ENCODE results near the gene PYGL. TPM values are rescaled to one million over a fixed set of nuclear protein-coding genes. Genes with fewer than 3 reads are reported as not detected.

PYGL gene
- total RNA-seq, 1 donor from 2014 or later = 21.1 TPM

DNA sequence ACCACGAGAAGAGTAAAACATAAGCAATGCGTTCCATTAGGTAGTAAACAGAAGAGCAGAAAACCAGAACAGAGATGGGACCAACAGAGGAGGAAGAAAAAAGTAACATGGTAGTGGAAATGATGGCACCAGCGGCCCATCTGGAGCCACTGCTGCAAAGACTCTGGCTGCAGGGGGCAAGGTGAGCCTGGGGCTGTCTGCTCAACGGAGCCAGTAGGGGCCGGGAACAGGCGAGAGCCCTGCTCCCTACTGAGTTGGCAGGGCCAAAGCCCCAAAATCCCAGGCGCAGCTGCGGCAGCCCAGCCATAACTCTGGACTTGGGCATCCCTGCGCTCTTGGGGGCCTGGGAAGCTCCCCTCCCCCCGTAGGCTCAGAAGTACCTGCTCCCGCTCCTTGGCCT lies 28.5 kb upstream of the PYGL start:
- Mint-ChIP-seq H3K9me3 (ENCODE audit: unreplicated experiment) (no peaks in the 10 kb centered on the region), H3K27me3 (ENCODE audit: unreplicated experiment) (no peaks in the 10 kb centered on the region), H3K4me3 (ENCODE audit: unreplicated experiment) (no peak overlapping the region), H3K4me1 (ENCODE audit: unreplicated experiment) (no peaks in the 10 kb centered on the region), H3K27ac (ENCODE audit: unreplicated experiment) (no peak overlapping the region), H3K36me3 (ENCODE audit: low read depth, unreplicated experiment) (peaks cover 4% of the 10 kb centered on the region)
- no peak for DNase-seq (ENCODE audit: low spot score)
- TF ChIP-seq, protein P1, sequence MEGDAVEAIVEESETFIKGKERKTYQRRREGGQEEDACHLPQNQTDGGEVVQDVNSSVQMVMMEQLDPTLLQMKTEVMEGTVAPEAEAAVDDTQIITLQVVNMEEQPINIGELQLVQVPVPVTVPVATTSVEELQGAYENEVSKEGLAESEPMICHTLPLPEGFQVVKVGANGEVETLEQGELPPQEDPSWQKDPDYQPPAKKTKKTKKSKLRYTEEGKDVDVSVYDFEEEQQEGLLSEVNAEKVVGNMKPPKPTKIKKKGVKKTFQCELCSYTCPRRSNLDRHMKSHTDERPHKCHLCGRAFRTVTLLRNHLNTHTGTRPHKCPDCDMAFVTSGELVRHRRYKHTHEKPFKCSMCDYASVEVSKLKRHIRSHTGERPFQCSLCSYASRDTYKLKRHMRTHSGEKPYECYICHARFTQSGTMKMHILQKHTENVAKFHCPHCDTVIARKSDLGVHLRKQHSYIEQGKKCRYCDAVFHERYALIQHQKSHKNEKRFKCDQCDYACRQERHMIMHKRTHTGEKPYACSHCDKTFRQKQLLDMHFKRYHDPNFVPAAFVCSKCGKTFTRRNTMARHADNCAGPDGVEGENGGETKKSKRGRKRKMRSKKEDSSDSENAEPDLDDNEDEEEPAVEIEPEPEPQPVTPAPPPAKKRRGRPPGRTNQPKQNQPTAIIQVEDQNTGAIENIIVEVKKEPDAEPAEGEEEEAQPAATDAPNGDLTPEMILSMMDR (IDR thresholded peaks at IDR 0.05; ENCODE audit: unreplicated experiment) = no peak

DNA sequence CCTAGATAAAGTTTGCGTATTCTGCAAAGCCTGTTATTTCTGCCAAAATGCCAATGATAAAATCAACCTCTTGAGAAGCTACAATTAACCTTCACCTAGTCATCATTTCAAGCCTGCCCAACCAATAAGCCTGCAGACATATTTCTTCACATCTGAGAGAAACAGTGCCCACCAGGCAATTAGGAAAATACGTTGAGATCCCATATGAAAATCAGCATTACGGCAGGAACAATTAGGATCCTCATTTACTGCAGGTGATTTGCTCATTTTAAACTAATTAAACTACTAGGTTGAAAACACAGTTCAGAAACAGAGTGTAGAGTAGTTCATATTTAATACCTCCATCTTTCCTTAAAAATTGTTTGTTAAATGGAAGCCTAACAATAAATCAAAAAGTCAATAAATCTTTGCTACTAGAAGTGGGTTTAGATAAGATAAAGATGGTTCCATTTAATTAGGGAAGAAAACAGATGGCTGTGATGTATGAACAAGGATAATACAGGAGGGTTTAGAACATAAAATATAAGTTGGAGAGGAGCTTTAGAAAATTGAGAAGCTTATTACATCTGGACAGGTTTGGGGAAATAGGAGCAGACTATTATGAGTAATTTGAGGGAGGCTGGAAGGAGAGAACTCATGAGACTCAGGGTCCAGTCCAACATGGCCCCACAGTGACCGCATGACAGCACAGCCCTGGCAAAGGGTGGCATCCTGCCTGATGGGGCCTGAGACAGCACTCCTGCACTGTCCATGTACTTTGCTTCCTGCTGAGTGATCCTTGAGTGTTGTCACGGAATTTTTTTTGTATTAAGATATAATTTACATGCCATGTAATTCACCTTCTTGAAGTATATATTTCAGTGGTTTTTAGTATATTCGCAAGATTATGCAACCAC lies 26.9 kb upstream of the PYGL start:
- Mint-ChIP-seq H3K27ac (ENCODE audit: unreplicated experiment) (no peak overlapping the region), H3K4me1 (ENCODE audit: unreplicated experiment) (no peaks in the 10 kb centered on the region), H3K36me3 (ENCODE audit: low read depth, unreplicated experiment) (peaks cover 4% of the 10 kb centered on the region), H3K4me3 (ENCODE audit: unreplicated experiment) (no peak overlapping the region), H3K27me3 (ENCODE audit: unreplicated experiment) (no peaks in the 10 kb centered on the region), H3K9me3 (ENCODE audit: unreplicated experiment) (no peaks in the 10 kb centered on the region)
- TF ChIP-seq, protein P1 (IDR thresholded peaks at IDR 0.05; ENCODE audit: unreplicated experiment) = no peak
- DNase-seq (ENCODE audit: low spot score) = no peak

DNA sequence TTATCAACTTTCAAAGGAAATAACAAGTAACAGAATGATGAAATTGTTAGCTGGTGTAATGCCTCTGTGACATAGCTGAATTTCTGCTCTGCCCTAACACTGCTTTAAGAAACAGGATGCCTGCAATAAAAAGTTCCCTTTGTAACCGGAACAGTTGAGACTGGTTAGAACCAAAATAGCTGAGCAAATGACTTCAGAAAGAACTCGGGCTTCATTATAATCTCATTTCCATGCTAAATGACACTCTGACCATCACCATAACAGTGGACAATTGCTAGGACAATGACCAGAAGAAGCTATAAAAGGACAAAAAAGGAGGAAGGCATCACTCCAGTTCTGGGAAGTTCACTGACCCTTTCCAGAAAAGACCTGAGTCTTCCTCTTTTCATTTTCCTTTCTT lies 23.5 kb upstream of the PYGL start:
- DNase-seq (ENCODE audit: low spot score) = no peak
- Mint-ChIP-seq H3K4me1 (ENCODE audit: unreplicated experiment) (no peaks in the 10 kb centered on the region), H3K9me3 (ENCODE audit: unreplicated experiment) (no peaks in the 10 kb centered on the region), H3K27me3 (ENCODE audit: unreplicated experiment) (no peaks in the 10 kb centered on the region), H3K4me3 (ENCODE audit: unreplicated experiment) (no peak overlapping the region), H3K36me3 (ENCODE audit: low read depth, unreplicated experiment) (peaks cover 4% of the 10 kb centered on the region), H3K27ac (ENCODE audit: unreplicated experiment) (no peak overlapping the region)
- TF ChIP-seq, protein P1 (IDR thresholded peaks at IDR 0.05; ENCODE audit: unreplicated experiment) = no peak

DNA sequence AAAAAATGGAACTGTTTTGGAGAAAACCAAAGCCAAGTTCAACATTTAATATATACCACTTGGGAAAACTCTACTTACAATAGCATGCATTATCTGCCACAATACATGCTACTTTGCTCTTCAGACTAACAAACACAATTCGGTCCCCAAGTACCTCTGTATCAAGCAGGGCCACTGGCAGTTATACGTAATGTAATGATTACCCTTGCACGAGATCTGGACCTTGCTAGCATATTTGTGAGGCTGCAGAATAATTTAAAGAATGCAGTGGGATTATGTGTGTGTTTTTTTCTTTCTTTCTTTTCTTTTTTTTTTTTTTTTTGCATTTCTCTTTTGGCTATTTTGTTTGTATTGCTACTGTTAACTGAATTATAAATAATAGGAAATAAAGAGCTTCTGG lies 22.8 kb upstream of the PYGL start:
- TF ChIP-seq, protein P1 (IDR thresholded peaks at IDR 0.05; ENCODE audit: unreplicated experiment) = no peak
- Mint-ChIP-seq H3K9me3 (ENCODE audit: unreplicated experiment) (no peaks in the 10 kb centered on the region), H3K36me3 (ENCODE audit: low read depth, unreplicated experiment) (no peaks in the 10 kb centered on the region), H3K4me3 (ENCODE audit: unreplicated experiment) (no peak overlapping the region), H3K4me1 (ENCODE audit: unreplicated experiment) (no peaks in the 10 kb centered on the region), H3K27me3 (ENCODE audit: unreplicated experiment) (no peaks in the 10 kb centered on the region), H3K27ac (ENCODE audit: unreplicated experiment) (no peak overlapping the region)
- DNase-seq (ENCODE audit: low spot score) = no peak

DNA sequence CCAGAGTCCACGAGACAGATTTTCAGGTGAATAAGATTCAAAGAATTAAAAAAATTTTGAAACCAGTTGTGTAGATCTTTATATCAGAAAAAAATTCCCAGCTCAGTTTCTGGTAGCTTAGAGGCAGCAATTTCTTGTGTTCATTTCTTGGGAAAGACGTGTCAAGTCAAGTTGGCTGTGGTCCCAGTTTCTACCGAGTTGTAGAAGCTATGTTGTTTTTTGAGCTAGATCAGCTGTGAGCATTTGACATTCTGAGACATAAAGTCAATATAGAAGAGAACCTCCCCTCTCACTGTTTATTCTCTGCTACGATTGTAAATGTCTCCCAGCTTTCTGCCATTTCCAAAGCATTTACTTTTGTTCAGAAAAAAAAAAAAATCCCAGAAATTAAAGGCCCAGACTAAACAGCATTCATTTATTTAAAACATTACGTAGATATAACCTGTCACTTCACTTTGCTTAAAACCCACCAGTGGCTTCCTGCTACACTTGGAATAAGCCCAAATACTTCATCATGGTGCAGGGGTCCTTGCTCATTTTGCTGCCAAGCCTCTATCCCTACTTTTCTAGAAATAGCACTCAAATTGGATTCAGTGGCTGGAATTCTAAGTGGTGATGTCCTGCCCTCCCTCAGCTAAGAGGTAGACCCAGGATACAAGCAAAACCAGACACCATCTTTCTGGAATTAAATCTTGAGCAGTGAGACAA lies 20.6 kb upstream of the PYGL start:
- H3K9me3 Mint-ChIP-seq (ENCODE audit: unreplicated experiment) = no peaks in the 10 kb centered on the region
- TF ChIP-seq, protein P1 (IDR thresholded peaks at IDR 0.05; ENCODE audit: unreplicated experiment) = no peak
- no peaks in the 10 kb centered on the region for H3K4me1 Mint-ChIP-seq (ENCODE audit: unreplicated experiment)
- no peak for DNase-seq (ENCODE audit: low spot score)
- H3K4me3 Mint-ChIP-seq (ENCODE audit: unreplicated experiment) = no peak overlapping the region
- H3K36me3 Mint-ChIP-seq (ENCODE audit: low read depth, unreplicated experiment) = no peaks in the 10 kb centered on the region
- H3K27me3 Mint-ChIP-seq (ENCODE audit: unreplicated experiment) = no peaks in the 10 kb centered on the region
- H3K27ac Mint-ChIP-seq (ENCODE audit: unreplicated experiment) = no peak overlapping the region
